ENCODE data around the gene RAB44.

GRCh38 chr6:36717231-36717825, 19.7 kb downstream of the RAB44 start:
- TF ChIP-seq CTCF (IDR thresholded peaks at IDR 0.05): no peak
- no peak for TF ChIP-seq EZH2 (IDR thresholded peaks at IDR 0.05; ENCODE audit: borderline replicate concordance, insufficient read depth, low read depth, low read length, poor library complexity, severe bottlenecking)
